GM23338 (cell line): ENCODE results near the gene ENOSF1.

ENCODE experiments used
- CREB1 ChIP-seq: fragments of 250-450 bp; sonication (Bioruptor Pico); IDR thresholded peaks from 2 replicates; pipeline ENCODE4 v1.5.0; 2020; ENCODE audit warnings: low read depth, mild to moderate bottlenecking, moderate library complexity
- CTCF ChIP-seq, 2 experiments: fragments of 200-600 bp in 1 of 2; sonication (generic) in 1 of 2; conservative IDR thresholded peaks; 2 replicates each; pipeline versions ENCODE4 v1.5.1 to v1.6.1; 2016 to 2017; ENCODE audit warnings: antibody characterized with exemption in 2 of 2, low read depth in 2 of 2, mild to moderate bottlenecking in 2 of 2, moderate library complexity in 1 of 2
- EZH2phosphoT487 ChIP-seq: fragments of 200-600 bp; sonication (generic); IDR thresholded peaks from one replicate; pipeline ENCODE4 v1.8.1; 2018; ENCODE audit warnings: antibody characterized with exemption; ENCODE audit not compliant: unreplicated experiment
- NANOG ChIP-seq: IDR thresholded peaks from 2 replicates; pipeline ENCODE4 v1.6.1; 2016; ENCODE audit warnings: antibody characterized with exemption, borderline replicate concordance
- POLR2AphosphoS5 ChIP-seq: IDR thresholded peaks from 2 replicates; pipeline ENCODE4 v1.6.1; 2016; ENCODE audit warnings: antibody characterized with exemption, low read depth
- REST ChIP-seq: IDR thresholded peaks from one replicate; pipeline ENCODE4 v1.6.1; 2018; ENCODE audit warnings: antibody characterized with exemption; ENCODE audit not compliant: unreplicated experiment

GRCh38 chr18:755506-755905 is 43.1 kb upstream of the ENOSF1 start:
- TF ChIP-seq CTCF (conservative IDR thresholded peaks at IDR 0.05; ENCODE audit: low read depth in 2 of 2) (no peak), POLR2AphosphoS5 (no peak), NANOG (no peak), CREB1 (no peak), EZH2phosphoT487 (no peak), REST (no peak)
